22Rv1 (cell line): Measurements from ENCODE around the gene PCDHB12.
"Not testable (repeated sequence)": the region's sequence is repeated elsewhere in the genome, so short reads cannot be mapped to it uniquely, and the experiment has no call there.

Experiments used
- CTCF ChIP-seq: fragments of 450-650 bp; IDR thresholded peaks from 2 replicates; pipeline ENCODE4 v1.5.1; 2017; ENCODE audit warnings: mild to moderate bottlenecking
- ZFX ChIP-seq: fragments of 450-650 bp; IDR thresholded peaks from 2 replicates; pipeline ENCODE4 v1.6.1; 2017; ENCODE audit warnings: antibody characterized with exemption, borderline replicate concordance

- not testable (repeated sequence) for TF ChIP-seq CTCF, ZFX
Measured at GRCh38 chr5:141201126-141201525, 7.4 kb upstream of the PCDHB12 start.
